GM19452 (cell line): Measurements from ENCODE around the gene MRPL52.
"Not testable (repeated sequence)": the region's sequence is repeated elsewhere in the genome, so short reads cannot be mapped to it uniquely, and the experiment has no call there.

Source experiments
- ATAC-seq: cut with Tn5 transposase; IDR thresholded peaks from one replicate; pipeline ENCODE4 v1.9.1; 2021; ENCODE audit not compliant: unreplicated experiment

MRPL52 gene

GRCh38 chr14:22829661-22830442 is at the start of gene MRPL52:
Gene MRPL52, plus strand, starts transcription at chr14:22829887. Its CDS starts 26 bp downstream, at chr14:22829913.
- peak; percentile 85 for ATAC-seq

GRCh38 chr14:22780105-22780679 is 49.5 kb upstream of the MRPL52 start:
- no peak for ATAC-seq

- no peak for ATAC-seq
Measured at GRCh38 chr14:22780941-22781300, 48.8 kb upstream of the MRPL52 start.

- ATAC-seq, result no peak
Measured at GRCh38 chr14:22781301-22781991, 48.2 kb upstream of the MRPL52 start.

GRCh38 chr14:22786685-22787084 is 43.0 kb upstream of the MRPL52 start:
- ATAC-seq, result no peak

GRCh38 chr14:22791301-22791700 is 38.4 kb upstream of the MRPL52 start:
- ATAC-seq, result no peak

GRCh38 chr14:22792158-22792557 is 37.5 kb upstream of the MRPL52 start:
- no peak for ATAC-seq

GRCh38 chr14:22793550-22793949 is 36.1 kb upstream of the MRPL52 start:
- not testable (repeated sequence) for ATAC-seq

- no peak for ATAC-seq
Measured at GRCh38 chr14:22793976-22794375, 35.7 kb upstream of the MRPL52 start.

GRCh38 chr14:22794551-22794951 is 35.1 kb upstream of the MRPL52 start:
- ATAC-seq, result peak; percentile 48

GRCh38 chr14:22796087-22796707 is 33.5 kb upstream of the MRPL52 start:
- ATAC-seq, result peak; percentile 62

GRCh38 chr14:22797017-22797917 is 32.4 kb upstream of the MRPL52 start:
- ATAC-seq, result no peak

- ATAC-seq, result no peak
Measured at GRCh38 chr14:22798528-22798927, 31.2 kb upstream of the MRPL52 start.

- no peak for ATAC-seq
Measured at GRCh38 chr14:22800346-22800745, 29.3 kb upstream of the MRPL52 start.

GRCh38 chr14:22801716-22802115 is 28.0 kb upstream of the MRPL52 start:
- no peak for ATAC-seq

- ATAC-seq, result no peak
Measured at GRCh38 chr14:22802860-22803686, 26.6 kb upstream of the MRPL52 start.

- no peak for ATAC-seq
Measured at GRCh38 chr14:22803687-22803974, 26.1 kb upstream of the MRPL52 start.

GRCh38 chr14:22805235-22805634 is 24.5 kb upstream of the MRPL52 start:
- not testable (repeated sequence) for ATAC-seq

- no peak for ATAC-seq
Measured at GRCh38 chr14:22807432-22808087, 22.1 kb upstream of the MRPL52 start.
